GM21367 (cell line): ENCODE data around the gene ZW10.
"Not testable (repeated sequence)": the region's sequence is repeated elsewhere in the genome, so short reads cannot be mapped to it uniquely, and the experiment has no call there.

Source experiments
- ATAC-seq: cut with Tn5 transposase; IDR thresholded peaks from one replicate; pipeline ENCODE4 v1.9.1; 2021; ENCODE audit not compliant: unreplicated experiment

The ZW10 gene

GRCh38 chr11:113773416-113774173 lies at the start of gene ZW10:
ZW10 (minus strand) TSS chr11:113773692; CDS start chr11:113773666, 26 bp downstream.
- ATAC-seq: peak; percentile 97

- ATAC-seq: no peak
Observed at GRCh38 chr11:113818426-113818825, 44.9 kb upstream of the ZW10 start.

- no peak for ATAC-seq
Observed at GRCh38 chr11:113817626-113818025, 44.1 kb upstream of the ZW10 start.

DNA sequence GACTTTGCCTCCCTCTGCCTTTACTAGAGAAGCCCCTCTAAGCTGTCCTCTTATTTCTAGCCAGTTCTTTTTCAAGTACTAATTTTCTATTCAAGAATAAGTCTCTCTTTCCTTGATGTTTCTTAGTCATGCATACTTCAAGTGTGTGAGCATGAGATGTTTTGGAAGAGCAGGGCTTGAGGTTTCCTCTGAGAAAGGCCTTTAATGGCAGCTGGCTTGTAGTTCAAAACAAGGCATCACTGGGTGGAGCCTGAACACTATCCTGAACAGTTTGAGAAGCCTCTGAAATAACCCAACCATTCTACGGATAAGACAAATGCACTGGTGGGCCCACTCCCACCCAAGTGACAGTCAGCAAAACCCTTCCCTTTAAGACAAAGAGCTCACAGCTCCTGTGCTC lies 43.7 kb upstream of the ZW10 start:
- no peak for ATAC-seq

DNA sequence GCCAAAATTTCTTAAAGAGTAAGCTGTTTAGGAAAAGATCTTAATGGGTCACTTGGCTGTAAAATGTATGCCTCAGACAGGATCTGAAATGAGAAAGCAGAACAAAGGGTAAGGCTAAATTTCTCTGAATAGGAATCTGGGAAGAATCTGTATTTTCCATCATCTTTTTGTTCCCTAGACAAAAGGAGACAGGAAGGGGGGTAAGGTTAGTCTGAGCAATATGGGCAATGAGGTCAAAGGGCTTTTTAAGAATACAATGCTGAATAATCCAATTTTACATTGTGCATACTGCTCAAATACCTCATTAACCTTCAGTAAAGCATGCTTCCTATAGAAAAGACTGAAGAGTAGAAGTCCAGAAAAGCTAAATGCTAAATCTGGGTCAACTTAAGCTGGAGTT lies 40.7 kb upstream of the ZW10 start:
- no peak for ATAC-seq

- no peak for ATAC-seq
Observed at GRCh38 chr11:113808931-113809330, 35.4 kb upstream of the ZW10 start.

GRCh38 chr11:113806406-113806805 lies 32.9 kb upstream of the ZW10 start:
- ATAC-seq: peak; percentile 70

GRCh38 chr11:113805640-113806039 lies 32.1 kb upstream of the ZW10 start:
- ATAC-seq: no peak

DNA sequence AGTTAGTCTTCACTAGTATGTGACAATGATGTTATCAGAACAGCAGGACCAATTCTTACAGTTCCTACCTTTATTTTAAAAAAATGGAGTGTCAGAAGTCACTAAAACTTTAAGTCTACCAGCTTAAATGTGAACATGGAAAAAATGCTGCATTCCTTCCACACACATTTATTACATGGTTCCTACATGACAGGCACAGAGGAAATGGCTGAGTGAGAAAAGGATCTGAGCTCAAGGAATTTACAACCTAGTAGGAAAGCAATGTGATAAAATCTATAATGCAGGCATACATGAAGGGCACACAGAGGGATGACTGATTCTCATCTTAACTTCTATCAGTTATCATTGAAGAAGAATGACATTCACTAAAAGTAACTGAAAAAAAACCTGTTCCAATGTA lies 29.1 kb upstream of the ZW10 start:
- no peak for ATAC-seq

DNA sequence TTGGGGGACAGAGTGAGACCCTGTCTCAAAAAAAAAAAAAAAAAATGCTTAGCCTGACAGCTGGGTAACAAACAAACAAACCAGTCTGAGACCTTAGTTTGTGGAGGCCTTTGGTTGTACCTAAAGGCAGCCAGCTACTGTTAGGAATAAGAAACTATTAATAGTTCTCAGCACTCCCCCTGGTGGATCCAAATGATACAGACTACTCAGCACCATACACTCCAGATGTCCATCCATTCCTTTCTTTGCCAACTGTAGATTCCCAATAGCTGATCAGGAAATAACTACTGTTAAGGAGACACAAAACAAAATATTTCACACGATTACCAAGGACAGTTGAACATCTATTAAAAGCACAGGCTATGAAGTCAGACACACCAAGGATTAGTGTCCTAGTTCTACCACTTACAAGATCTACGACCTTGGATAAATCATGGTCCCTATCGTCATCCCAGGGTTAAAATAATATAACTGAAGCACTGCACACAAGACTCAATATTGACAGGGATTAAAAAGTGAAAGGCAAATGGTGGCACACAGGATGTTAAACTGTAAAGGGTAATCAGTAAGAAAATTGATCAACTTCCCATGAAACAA lies 23.3 kb upstream of the ZW10 start:
- peak; percentile 82 for ATAC-seq

GRCh38 chr11:113789675-113790320 lies 16.3 kb upstream of the ZW10 start:
- ATAC-seq: no peak

DNA sequence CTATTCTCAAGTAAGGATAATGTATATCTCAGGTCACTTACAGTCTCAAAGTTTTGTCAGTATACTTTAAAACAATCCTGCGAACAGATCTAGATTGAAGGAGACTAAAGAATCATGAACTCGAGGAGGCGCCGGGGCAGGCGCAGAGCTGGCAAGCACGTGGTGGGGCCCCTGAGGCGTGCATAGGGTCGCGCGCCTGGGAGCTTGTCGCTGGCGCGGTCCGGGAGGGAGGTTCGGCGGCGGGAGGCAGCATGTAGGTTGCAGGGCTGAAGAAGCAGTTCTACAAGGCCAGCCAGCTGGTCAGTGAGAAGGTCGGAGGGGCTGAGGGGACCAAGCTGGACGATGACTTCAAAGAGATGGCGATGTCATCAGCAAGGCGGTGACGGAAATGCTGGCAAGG lies 15.5 kb upstream of the ZW10 start:
- ATAC-seq: not testable (repeated sequence)

DNA sequence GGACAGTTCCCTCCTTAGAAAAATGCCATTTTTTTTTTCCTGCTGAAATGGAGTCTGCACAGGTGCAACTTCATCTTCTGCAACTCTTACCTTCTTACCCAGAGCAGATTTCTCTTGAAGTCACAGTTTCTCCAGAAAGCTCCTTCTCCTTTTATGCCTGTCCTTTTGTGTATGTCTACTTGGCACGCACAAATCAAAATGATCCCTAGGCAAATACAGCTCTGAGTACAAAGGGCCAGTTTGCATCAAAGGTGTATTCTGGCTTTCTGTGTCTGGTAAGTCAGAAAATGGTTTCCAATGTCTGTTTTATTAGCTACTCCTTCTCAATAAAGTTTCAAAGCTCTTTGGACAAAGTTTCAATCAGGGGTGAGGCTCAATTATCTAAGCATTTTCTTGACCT lies 8.6 kb upstream of the ZW10 start:
- no peak for ATAC-seq

- no peak for ATAC-seq
Observed at GRCh38 chr11:113781682-113782081, 8.2 kb upstream of the ZW10 start.

DNA sequence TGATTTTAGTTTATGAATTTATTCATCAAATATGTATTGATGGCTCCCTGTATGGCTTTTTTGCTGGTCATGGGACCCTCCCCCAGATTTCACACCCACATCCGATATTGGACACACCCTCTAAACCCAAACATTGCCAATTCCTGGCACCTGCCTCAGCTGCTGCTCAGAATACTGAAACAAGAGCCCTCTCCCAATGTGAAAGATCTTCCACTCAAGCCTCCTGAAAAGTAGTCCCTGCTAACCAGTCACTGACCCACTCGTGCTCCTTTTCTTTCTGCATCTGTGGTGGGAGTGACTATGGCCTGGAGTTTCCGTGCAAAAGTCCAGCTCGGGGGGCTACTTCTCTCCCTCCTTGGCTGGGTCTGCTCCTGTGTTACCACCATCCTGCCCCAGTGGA lies 6.0 kb upstream of the ZW10 start, which contains the start of gene CLDN25:
TSS of gene CLDN25 (plus strand) at position 301 of the 400 bp plus-strand sequence. CDS start at position 301, 0 bp downstream.
- no peak for ATAC-seq

GRCh38 chr11:113778111-113778910 lies 4.8 kb upstream of the ZW10 start:
- ATAC-seq: no peak

GRCh38 chr11:113774174-113774503 lies 647 bp upstream of the ZW10 start:
- ATAC-seq: no peak

DNA sequence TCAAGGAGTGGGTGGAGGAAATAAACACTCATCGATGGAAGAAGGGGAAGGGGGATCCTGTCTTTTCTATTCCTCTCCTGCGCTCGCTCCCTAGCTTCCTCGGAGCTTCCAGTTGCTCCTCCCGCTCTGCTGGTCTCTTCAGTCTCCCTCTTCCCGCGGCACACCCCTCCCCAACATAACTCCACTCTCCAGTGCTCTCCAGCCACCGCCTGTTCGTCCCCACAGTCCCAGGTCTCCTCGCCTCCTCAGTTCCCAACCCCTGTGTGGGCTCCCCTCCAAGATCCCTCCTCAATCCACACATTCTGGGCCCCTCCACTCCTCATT lies 438 bp downstream of the ZW10 start:
- ATAC-seq: peak; percentile 6

DNA sequence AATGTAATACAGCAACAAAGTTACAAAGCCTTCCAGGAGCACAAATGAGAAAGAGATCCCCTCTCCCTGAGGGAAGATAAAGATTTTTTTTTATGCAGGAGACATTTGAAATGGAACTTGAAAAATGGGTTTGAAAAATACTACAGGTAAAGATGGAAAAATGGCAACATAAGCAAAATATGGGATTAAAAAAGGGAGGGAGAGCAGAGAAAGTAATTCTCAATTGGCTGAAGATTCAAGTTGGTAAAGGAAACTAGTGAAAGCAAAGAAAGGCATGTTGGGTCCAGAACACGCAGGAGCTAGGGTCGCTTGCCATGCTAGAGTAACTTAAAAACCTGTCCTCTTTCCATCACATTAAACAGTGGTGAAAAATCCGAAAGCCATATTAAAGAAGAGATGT lies 1.5 kb downstream of the ZW10 start:
- no peak for ATAC-seq

GRCh38 chr11:113764527-113765219 lies 8.8 kb downstream of the ZW10 start:
- no peak for ATAC-seq

DNA sequence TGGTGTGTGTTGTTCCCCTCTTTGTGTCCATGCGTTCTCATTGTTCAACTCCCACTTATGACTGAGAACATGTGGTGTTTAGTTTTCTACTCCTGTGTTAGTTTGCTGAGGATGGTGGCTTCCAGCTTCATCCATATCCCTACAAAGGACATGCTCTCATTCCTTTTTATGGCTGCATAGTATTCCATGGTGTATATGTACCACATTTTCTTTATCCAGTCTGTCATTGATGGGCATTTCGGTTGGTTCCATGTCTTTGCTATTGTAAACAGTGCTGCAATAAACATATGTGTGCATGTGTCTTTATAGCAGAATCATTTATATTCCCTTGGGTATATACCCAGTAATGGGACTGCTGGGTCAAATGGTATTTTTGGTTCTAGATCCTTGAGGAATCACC lies 10.5 kb downstream of the ZW10 start:
- ATAC-seq: not testable (repeated sequence)
